ENCODE data around the gene MGAT4C. TPM values are rescaled to one million over a fixed set of nuclear protein-coding genes. Genes with fewer than 3 reads are reported as not detected.

MGAT4C gene
- total RNA-seq, 2 donors from 2014 or later: under 0.01 to 3.1 TPM

DNA sequence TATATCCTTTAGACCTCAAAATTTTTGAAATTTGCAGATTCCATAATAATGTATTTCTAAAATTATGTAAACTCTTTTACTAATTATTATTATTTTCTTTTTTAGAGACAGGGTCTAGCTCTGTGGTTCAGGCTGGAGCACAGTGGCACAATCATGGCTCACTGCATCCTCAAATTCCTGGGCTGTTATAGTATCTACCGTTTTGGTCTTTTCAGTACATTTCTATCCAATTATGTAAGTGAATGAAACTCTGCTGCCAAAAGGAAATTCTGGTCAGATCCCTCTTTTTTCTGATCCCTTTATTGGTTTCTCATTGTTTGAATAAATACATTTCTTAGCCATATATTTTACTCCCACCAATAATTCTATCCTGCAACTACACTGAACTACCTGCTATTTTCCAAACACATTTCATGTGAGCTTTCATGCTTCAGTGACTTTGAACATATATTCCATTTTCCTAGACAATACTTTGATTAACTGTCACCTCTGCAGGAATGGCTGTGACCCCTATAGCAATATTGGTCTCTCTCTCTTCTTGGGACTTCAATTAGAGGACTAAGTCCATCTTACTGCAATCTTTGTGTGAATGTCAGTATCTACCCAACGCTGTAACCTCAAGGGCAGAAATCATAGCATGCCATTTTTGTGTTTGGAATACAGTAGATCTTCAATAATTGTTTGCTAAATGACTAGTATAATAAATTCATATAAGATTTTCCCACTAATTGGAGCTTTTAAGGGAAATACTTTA, 198.9 kb downstream of the MGAT4C start:
- TF ChIP-seq, protein P1, sequence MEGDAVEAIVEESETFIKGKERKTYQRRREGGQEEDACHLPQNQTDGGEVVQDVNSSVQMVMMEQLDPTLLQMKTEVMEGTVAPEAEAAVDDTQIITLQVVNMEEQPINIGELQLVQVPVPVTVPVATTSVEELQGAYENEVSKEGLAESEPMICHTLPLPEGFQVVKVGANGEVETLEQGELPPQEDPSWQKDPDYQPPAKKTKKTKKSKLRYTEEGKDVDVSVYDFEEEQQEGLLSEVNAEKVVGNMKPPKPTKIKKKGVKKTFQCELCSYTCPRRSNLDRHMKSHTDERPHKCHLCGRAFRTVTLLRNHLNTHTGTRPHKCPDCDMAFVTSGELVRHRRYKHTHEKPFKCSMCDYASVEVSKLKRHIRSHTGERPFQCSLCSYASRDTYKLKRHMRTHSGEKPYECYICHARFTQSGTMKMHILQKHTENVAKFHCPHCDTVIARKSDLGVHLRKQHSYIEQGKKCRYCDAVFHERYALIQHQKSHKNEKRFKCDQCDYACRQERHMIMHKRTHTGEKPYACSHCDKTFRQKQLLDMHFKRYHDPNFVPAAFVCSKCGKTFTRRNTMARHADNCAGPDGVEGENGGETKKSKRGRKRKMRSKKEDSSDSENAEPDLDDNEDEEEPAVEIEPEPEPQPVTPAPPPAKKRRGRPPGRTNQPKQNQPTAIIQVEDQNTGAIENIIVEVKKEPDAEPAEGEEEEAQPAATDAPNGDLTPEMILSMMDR (IDR thresholded peaks at IDR 0.05): no peak
- TF ChIP-seq POLR2A (IDR thresholded peaks at IDR 0.05): no peak
- H3K9me3 ChIP-seq: no peaks in the 10 kb centered on the region
- H3K27me3 ChIP-seq: no peaks in the 10 kb centered on the region
- H3K27ac ChIP-seq: no peak overlapping the region
- intact Hi-C loops (cut with DNase I): no loop called here
- DNase-seq: no peak
- ATAC-seq: no peak
- H3K4me1 ChIP-seq: no peaks in the 10 kb centered on the region
- no peaks in the 10 kb centered on the region for H3K36me3 ChIP-seq (replicated peaks in 1 of 2; ENCODE audit: insufficient read depth in 1 of 2, low read depth in 2 of 2)
- no peak overlapping the region for H3K4me3 ChIP-seq
- 55 to 66% methylated on average over 2 of the region's 2 CpGs for WGBS, 2 donors

DNA sequence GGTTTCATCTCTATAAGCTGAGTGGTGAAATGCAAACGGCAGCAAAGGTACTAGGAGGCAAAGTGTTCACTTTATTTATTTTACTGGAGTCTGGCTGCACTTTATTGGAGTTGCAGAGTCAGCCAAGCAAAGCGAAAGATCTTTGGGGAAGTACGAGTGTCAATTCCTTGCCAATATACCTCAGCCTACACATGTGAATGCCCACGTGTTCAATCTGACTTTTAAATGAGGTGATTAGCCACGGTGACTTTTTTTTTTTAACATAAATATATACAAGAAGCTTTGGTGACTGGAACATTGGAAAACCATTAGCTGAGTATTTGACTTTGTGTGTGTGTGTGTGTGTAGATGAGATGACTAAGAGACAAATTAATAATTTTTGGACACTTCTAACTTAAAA, 203.3 kb downstream of the MGAT4C start:
- Histone ChIP-seq H3K4me3 (no peak overlapping the region), H3K36me3 (replicated peaks in 1 of 2; ENCODE audit: insufficient read depth in 1 of 2, low read depth in 2 of 2) (no peaks in the 10 kb centered on the region), H3K4me1 (peaks cover 4% of the 10 kb centered on the region), H3K9me3 (no peaks in the 10 kb centered on the region), H3K27me3 (no peaks in the 10 kb centered on the region), H3K27ac (no peak overlapping the region)
- intact Hi-C loops (cut with DNase I): no loop called here
- ATAC-seq: no peak
- 69 to 72% methylated on average over 5 of the region's 5 CpGs for WGBS, 2 donors
- TF ChIP-seq POLR2A (IDR thresholded peaks at IDR 0.05): no peak
- TF ChIP-seq, protein P1 (IDR thresholded peaks at IDR 0.05): no peak
- no peak for DNase-seq

DNA sequence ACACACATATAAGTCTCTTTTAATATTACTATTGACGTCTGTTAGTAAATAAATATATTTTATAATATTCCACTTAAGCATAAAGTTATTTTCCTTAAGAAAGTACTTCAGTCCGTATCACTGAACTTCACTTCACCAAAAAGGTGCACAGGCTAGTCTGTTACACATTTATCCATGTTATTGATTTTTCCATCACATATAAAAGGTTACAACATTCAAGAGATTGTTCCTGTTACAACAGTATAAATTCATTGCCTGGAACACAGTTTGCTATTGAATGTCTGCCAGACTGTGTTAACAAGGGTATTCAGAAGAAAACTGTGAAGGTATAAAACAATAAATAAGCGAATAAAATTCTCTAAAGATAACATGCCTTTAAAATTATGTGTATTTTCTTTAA, 206.2 kb downstream of the MGAT4C start:
- 15 to 21% methylated on average over 3 of the region's 3 CpGs for WGBS, 2 donors
- intact Hi-C loops (cut with DNase I): no loop called here
- H3K4me1 ChIP-seq: peaks cover 4% of the 10 kb centered on the region

DNA sequence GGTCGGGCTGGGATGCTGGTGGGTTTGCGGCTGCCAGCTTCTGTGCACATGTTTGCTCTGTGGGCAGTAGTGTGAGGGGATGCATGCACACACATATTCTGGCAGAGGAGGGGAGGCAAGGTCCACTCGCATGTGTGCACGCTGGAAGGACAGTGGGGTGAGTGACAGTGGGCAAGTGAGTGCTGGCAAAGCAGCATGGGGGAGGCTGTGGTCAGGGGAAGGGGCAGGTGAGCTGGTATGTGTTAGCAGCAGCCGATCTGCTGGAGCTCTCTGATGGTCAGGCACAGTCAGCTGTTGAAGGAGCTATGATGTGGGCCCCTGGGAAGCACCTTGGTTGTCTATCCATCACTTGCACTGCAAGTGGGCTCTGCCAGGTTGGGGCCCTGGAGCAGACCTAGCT, 211.8 kb downstream of the MGAT4C start:
- no peaks in the 10 kb centered on the region for H3K4me1 ChIP-seq
- WGBS, 2 donors: 81 to 96% methylated on average over 5 of the region's 5 CpGs
- intact Hi-C loops (cut with DNase I): no loop called here
- TF ChIP-seq, protein P1 (IDR thresholded peaks at IDR 0.05): no peak
- TF ChIP-seq POLR2A (IDR thresholded peaks at IDR 0.05): no peak
- no peaks in the 10 kb centered on the region for H3K36me3 ChIP-seq (replicated peaks in 1 of 2; ENCODE audit: insufficient read depth in 1 of 2, low read depth in 2 of 2)
- no peak overlapping the region for H3K4me3 ChIP-seq
- H3K27me3 ChIP-seq: no peaks in the 10 kb centered on the region
- no peak overlapping the region for H3K27ac ChIP-seq
- H3K9me3 ChIP-seq: peaks cover 0 to 7% (median 0%) of the 10 kb centered on the region in 3 donors
- ATAC-seq (no peak), DNase-seq (no peak)

More for the DNA sequence above, 206.2 kb downstream of the MGAT4C start:
- Histone ChIP-seq H3K36me3 (replicated peaks in 1 of 2; ENCODE audit: insufficient read depth in 1 of 2, low read depth in 2 of 2) (no peaks in the 10 kb centered on the region), H3K27me3 (no peaks in the 10 kb centered on the region), H3K4me3 (no peak overlapping the region), H3K27ac (peak overlapping the region in 1 of 4 donors; percentile 14), H3K9me3 (no peaks in the 10 kb centered on the region)
- ATAC-seq: peak; percentile 94
- TF ChIP-seq, protein P1 (IDR thresholded peaks at IDR 0.05): no peak
- TF ChIP-seq POLR2A (IDR thresholded peaks at IDR 0.05): no peak
- peak in 1 of 4 donors; percentile 21 for DNase-seq

DNA sequence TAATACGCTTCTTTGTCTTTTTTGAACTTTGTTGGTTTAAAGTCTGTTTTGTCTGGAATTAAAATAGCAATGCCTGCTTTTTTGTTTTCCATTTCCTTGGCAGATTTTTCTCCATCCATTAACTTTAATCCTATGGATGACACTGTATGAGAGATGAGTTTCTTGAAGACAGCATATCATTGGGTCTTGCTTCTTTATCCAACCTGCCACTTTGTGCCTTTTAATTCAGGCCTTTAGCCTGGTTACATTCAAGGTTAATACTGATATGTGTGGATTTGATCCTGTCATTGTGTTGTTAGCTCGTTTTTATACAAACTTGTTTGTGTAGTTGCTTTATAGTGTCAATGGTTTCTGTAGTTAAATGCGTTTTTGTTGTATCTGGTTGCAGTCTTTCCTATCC, 214.1 kb downstream of the MGAT4C start:
- Histone ChIP-seq H3K9me3 (peaks cover 0 to 7% (median 0%) of the 10 kb centered on the region in 3 donors), H3K27me3 (no peaks in the 10 kb centered on the region), H3K36me3 (replicated peaks in 1 of 2; ENCODE audit: insufficient read depth in 1 of 2, low read depth in 2 of 2) (no peaks in the 10 kb centered on the region), H3K4me3 (no peak overlapping the region), H3K27ac (no peak overlapping the region), H3K4me1 (no peaks in the 10 kb centered on the region)
- 71 to 72% methylated on average over 3 of the region's 3 CpGs for WGBS, 2 donors
- TF ChIP-seq, protein P1 (IDR thresholded peaks at IDR 0.05): no peak
- no peak for TF ChIP-seq POLR2A (IDR thresholded peaks at IDR 0.05)
- DNase-seq: no peak
- ATAC-seq: no peak
- intact Hi-C loops (cut with DNase I): no loop called here
